HG03103 (cell line): ENCODE measurements around the gene HES5.

ENCODE experiments used
- ATAC-seq: cut with Tn5 transposase; IDR thresholded peaks from one replicate; pipeline ENCODE4 v1.9.1; 2021; ENCODE audit warnings: low read depth; ENCODE audit not compliant: unreplicated experiment

Gene HES5

DNA sequence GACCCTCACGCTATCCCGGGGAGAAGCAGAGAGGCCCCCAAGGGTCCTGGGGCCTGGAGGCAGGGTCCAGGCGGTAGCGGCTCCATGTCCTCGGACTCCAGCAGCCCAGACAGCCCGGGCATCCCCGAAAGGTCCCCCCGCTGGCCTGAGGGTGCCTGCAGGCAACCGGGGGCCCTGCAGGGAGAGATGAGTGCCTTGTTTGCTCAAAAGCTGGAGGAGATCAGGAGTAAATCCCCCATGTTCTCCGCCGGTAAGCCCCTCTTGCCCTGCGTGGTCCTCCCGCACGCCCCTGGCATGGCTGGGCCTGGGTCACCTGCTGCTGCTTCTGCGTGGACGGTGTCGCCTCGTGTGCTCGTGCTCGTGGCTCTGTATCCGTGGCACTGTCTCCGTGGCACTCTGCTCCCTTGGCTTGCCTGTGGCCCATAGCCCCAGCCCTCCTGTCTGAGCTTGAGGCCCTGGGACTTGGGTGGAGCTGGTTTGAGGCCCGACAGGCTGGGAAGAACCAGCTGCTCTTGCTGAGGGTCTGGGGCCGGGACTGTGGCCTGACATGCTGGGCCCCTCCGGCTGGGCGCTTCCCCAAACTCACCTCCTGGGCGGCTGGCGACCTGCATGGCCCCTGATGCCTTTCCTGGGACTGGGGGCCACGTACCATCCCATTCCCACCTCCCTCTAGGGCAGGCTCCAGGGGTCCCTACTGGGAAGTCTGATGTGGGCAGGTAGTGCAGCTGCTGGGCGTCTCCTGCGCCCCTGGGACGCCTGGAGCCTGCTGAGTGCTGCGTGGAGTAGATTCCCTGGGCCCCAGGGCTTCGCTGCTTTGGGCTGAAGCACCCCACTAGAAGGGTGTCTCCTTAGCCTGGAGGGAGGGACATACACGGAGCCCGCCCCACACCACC, 27.2 kb downstream of the HES5 start:
- ATAC-seq, result no peak

DNA sequence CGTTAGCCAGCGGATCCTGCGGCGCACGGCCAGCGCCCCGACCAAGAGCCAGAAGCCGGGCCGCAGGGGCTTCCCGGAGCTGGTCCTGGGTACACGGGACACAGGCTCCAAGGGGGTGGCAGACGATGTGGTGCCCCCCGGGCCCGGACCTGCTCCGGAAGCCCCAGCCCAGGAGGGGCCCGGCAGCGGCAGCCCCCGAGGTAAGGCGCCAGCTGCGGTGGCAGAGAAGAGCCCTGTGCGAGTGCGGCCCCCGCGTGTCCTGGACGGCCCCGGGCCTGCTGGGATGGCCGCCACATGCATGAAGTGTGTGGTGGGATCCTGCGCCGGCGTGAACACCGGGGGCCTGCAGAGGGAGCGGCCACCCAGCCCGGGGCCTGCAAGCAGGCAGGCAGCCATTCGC, 27.9 kb downstream of the HES5 start:
- no peak for ATAC-seq

DNA sequence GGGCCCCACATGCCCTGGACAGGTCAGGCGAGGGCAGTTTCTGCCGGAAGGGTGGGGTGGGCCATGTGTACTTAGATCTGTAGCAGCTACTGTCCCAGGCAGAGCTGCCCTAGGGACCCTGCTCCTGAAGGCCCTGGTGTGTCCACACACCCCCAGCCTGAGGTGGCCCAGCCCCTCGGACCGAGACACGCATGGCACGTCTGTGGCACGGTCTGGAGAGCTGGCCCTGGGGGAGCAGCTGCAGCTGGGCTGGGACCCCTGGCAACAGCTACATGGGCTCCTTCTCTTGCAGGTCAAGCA, 28.3 kb downstream of the HES5 start:
- no peak for ATAC-seq

DNA sequence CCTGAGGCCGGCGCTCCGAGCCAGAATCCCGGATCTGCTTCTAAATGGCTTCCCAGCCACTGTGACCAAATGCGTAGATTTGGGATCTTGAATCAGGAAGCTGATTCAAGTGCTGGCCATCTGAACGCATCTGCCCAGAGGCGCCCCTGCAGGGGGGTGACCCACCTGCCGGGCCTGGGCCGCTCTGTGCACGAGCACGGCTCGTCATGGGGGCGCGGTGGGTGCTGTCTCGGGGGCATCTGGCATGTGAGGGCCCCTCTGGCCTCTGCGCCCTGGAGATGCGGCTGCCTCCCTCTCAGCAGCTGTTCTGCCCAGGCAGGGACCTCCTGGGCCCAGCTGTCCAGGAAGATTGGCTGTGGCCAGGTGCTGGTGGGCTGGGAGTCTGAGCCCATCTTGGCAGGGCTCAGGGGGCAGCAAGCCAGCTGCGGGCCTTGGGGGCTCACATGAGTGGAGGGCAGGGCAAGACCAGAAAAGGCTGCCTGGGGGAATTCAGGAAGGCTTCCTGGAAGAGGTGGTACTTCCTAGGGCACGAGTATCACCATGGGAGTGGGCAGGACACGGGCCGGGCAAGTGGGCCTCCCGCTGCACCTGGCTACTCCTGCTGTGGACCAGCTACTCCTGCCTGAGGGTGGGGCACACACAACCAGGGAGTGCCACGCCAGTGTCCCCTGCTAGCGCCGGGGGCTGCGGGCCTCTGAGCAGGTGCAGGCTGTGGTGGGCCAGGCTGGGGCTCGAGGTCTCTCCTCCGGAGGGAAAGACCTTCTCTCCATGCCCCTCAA, 28.8 kb downstream of the HES5 start:
- no peak for ATAC-seq

DNA sequence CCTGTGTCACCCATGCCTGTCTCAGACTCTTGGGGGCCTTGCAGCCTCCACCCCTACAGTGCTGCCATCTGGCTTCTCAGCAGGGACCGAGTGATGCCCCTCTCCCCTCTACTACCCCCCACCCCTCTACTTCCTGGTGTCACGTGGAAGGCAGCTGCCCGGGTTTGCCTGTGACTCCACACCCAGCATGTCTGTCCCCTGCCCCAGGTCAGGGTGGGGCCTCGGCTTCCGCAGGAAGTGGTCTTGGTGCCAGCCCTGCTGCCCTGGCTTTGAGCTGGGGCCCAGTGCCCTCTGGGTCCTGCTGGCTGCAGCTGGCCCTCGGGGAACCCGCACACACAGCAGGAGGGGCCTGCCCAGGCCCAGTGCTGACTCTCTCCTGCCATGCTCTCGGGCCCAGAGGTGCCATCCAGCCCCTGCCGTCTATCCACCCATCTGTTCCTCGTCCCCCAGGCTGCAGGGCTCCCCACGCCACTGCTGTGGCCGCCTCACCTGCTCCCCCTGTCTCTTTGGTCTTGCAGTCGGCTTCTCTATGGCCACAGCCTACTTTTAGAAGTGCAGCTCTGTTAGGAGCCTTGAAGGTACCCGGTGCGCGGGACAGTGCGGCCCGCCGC, 30.0 kb downstream of the HES5 start:
- ATAC-seq, result no peak

DNA sequence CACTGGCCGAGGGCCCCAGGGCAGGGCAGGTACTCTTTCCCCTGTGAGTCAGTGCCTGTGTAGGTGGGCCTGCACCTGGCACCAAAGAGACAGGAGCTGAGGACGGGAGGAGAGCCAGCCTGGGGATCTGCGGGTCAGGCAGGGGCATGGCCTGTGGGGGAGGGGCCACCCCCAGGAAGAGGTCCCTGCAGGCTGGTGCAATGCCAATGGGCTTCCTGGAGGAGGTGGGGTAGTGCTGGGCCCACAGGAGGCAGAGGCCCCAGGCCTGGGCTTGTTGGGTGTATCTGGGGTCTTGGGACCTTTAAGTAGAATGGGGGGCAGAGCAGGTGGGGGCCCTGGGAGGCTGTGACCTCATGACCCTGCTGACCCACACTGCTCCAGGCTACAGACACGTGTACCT, 30.8 kb downstream of the HES5 start:
- no peak for ATAC-seq

DNA sequence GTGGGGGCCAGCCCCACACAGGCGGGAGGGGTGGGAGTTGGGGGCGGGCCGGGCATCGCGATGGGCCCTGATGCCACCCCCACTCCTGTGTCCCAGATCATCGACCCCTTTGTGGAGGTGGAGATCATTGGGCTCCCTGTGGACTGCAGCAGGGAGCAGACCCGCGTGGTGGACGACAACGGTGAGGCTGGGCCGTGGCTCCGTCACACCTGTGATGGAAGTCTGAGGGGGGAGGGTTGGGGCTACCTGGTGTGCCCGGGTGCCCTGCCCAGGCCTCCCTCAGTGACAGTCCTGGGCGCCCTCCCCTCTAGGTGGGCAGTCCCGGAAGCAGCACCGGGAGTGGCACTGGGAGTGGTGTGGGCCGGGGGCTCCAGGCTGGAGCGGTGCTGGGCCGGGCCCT, 31.4 kb downstream of the HES5 start:
- no peak for ATAC-seq

DNA sequence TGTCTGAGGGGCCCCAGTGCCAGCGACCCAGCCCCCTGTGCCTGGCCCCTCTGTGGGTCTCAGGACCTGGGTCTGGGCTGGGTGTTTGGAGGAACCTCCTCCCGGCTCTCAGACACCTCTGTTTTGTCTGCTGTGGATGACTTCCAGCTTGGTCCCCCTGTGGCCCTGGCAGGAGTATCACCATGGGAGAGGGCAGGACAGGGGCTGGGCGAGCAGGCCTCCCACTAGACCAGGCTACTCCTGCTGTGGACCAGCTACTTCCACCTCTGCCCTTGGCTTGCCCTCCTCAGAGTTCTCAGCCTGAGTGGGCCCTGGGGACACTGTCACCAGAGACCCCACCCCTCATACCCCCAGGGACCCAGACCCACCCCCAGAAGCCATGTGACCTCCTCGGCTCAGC, 32.2 kb downstream of the HES5 start:
- no peak for ATAC-seq

DNA sequence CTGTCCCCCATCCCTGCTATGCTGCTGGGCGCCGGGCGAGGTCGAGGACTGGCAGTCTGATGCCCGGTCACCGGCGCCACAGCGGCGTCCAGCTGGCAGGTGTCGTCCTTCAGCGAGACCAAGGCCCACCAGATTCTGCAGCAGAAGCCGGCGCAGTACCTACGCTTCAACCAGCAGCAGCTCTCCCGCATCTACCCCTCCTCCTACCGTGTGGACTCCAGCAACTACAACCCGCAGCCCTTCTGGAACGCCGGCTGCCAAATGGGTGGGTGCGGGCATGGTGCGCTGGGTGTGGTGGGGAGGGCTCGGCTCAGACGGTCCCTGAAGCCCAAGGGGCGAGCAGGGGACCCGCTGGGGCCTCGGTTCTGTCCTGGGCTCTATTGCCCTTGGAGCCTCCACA, 33.3 kb downstream of the HES5 start:
- ATAC-seq, result no peak

DNA sequence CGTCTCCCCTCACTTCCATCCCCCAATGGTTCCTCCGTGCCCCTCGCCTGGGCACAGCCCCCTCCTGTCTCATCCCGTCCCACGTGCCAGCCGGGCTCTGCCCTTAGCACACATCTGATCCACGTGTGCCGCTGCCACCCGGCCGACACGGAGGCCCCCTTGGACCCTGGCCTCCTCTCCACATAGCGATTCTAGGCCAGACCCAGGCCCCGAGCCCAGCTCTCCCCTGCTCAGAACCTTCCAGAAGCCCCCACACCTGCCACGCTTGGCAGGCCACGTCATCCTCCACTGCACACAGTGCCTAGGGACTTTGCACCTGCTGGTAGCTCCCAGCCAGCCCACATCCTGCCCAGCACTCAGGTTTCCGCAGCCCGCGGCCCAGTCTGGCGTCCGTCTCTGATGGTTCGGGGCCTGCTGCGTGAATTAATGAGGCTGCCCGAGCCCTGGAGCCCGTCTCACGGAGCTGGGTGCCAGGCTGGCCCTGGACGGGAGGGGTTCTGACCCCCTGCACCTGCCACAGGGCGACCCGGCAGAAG, 33.9 kb downstream of the HES5 start:
- ATAC-seq, result no peak

DNA sequence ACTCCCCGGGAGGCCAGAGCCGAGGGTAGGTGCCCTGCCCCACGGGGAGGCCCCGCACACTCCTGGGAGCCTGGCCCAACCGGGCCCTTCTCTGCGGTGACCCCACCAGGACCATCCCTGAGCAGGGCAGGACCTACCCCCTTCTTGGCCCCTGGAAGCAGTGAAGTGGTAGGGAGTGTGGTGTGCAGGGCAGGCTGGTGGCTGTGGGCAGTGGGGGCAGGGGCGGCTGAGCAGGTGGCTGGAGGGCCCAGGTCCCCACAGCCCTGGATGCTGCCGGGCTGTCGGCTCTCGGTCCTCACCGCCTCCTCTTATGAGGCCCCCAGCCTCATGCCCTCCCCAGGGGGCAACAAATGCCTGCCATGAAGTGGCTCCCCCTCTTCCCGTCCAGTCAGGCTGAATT, 34.5 kb downstream of the HES5 start:
- no peak for ATAC-seq

DNA sequence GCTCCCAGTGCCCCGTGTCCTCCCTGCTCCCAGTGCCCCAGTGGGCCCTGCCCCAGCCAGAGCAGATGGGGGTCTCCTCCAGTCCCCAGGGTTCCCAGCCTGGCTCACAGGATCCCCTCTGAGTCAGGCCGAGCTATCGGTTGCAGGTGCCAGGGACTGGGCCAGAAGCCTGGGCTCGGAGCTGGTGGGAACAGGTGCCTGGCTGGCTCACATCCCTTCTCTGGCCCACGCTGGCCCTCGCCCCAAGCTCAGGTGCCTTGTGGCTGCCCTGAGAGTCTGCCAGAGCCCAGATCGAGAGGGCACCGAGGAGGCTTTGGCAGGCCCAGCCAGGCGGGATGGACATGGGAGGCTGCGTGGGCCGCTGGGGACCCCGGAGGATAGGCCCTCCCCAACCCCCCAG, 35.0 kb downstream of the HES5 start:
- ATAC-seq, result no peak

DNA sequence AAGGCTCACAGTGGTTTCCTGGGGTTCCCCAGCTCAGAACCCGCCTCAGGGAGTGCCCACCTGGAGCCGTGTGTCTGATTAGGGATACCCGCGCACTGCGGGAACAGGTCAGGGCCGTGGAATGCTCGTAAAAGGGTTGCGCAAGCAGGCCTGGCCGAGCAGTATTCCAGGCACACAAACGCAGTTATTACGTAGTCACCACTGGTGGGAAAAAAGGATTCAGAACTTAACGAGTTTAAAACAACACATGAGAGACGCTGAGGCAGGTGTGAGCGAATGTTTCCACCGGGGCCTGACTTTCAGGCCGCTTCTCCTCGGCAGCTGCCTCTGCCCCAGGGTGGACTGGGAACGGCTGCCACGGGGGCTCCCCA, 35.8 kb downstream of the HES5 start:
- ATAC-seq, result no peak

DNA sequence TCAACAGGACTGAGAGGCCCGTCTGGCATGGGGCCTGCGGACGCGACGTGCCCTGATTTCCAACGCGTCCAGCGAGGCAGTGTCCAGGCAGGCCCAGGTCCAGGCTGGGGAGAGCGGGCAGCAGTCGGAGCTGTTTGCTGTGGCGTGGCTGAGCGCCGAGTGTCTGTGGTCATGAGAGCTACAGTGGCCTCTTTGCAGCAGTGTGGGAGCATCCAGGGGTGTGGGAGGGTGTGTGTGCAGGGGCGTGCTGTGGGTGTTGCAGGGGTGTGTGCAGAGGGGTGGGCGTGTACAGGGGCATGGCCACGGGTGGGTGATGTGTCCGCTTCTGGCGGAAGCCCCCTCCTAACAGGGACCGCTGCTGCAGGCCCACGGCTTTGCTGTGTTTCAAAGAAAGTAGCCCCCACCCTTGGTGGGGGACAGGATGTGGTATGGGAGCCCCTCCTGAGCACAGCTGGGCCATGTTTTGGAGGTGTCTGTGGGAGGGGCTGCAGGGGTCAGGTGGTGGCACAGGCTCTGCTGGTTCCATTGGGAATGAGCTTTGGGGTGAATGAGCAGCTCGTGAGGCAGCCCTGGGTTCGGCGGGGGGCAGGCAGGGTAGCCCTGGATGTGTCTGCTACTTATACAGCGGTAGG, 36.3 kb downstream of the HES5 start:
- no peak for ATAC-seq

DNA sequence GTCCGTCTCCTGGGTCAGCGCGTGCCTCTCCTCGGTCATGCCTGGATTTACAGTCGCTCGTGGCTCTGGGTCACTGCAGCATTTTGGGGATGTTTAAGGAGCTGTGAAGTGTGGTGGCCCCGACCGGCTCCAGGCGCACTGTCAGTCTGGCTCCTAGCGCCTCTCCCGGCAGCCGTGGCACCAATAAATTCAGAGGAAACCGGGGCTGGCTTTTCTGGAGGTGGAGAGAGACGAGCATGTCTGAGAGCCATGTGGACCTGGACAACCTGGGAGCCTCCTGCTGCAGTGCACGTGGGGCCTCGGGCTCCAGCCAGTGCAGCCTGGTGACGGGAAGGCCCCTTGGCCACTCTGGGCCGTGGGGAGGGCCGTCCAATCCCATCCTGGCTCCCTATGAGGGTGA, 36.8 kb downstream of the HES5 start:
- ATAC-seq, result no peak

DNA sequence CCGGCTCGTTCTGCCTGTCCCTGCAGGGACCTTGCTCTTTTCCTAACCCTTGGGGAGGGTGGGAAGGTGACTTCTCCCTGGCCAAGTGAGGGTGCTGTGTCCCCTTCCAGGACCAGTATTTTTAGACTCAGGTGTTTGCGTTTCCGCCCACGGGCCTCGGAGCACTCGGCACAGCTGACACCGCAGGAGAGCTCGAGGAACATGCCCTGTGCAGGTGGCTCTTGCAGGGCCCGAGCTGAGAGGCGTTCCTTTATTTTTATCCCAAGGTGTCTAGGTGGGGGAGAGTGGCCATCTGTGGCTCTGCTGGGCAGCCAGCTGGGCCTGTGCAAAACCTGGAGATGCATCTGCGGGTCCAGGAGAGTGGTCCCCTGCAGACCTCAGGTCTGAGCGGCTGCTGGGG, 38.0 kb downstream of the HES5 start:
- ATAC-seq, result no peak

DNA sequence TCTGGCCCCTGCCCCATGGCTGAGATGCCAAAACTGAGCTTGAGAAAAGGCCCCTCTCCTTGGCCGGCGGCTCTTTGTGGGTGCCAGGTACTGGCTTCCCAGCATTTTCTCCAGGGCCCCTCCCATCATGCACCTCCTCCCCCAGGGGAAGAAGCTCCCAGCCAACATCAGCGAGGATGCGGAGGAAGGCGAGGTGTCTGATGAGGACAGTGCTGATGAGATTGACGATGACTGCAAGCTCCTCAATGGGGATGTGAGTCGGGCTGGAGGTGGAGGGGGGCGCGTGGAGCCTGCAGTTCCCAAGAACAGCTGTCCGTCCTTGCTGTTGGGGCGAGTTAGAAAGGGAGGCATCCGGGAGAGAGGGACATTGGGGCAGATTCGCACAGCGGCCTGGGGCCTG, 40.4 kb downstream of the HES5 start:
- ATAC-seq, result no peak

DNA sequence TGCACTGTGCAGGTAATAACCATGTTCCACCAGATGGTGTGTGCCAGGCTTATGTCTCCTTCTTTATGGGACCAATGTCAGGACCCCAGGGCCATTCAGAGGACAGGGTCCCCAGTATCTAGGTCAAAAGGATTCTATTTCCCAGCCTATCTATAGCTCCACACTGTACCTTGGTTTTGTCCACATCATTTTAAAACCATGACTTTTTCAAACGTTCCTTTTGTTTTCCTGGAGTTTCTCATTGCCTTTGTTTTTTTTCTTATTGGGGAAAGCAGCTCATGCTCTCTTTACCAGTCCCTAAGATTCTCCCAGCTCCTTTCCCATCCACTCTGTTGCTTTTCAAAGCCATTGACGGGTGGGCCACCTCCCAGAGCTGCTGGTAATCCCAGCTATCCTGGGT, 41.4 kb downstream of the HES5 start:
- ATAC-seq, result no peak

DNA sequence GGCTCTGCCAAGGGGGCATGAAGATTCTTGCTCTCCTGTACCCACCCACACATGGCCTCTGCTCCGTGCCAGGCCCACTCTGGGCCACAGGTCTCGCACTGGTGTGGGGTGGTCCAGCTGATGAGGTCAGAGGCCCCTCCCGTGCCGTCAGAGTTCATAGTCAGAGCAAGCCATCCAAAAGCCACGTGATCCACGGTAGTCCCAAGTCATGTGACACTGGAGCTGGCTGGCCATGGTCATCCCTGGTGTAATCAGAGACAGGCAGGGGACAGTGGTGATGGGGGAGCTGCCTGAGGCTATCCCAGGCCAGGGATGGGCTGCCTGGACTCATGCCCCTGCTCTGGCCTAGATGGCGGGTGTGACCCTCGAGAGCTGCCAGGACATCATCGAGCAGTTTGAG, 43.5 kb downstream of the HES5 start:
- ATAC-seq, result no peak

DNA sequence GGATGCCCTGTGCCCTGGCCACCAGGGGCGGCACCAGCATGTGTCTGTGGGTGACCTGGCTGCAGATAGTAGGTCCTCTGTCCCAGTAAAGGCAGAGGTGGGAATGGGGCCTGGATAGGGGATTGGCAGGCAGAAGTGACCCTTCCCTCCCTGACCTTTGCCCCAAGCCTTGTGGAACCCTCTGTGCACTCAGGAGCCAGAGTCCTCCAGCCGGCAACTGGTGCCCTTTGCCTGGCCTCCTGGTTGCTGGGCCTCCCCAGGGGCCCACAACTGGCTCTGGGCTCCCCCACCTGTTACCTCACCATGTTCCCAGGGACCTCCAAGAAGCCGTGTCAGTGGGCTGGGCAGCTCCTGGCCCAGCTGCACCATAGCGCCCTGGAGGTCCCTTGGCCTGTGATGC, 44.0 kb downstream of the HES5 start:
- ATAC-seq, result no peak

DNA sequence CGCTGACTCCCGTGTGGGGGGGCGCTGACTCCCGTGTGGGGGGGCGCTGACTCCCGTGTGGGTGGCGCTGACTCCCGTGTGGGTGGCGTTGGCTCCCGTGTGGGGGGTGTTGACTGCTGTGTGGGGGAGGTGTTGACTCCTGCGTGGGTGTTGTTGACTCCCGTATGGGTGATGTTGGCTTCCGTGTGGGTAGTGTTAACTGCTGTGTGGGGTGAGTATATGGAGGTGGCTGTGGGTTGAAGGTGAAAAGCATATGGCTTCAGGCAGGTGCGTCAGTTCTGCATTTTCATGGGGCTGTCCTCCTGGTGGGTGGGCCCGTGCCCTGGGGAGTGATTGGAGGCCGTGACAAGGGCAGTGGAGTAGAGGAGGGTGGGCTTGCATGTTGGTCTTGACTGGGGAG, 46.1 kb downstream of the HES5 start:
- ATAC-seq, result no peak
